Transverse colon (tissue), 4 donors: ENCODE data around the gene KDM2B. TPM values are rescaled to one million over a fixed set of nuclear protein-coding genes. Genes with fewer than 3 reads are reported as not detected.

Source experiments
- DNase-seq: peaks from one replicate; pipeline ENCODE4 v3.0.0-alpha.2; 2019
- H3K27ac ChIP-seq, 4 donors: fragments of 200-600 bp; sonication (generic); 2 replicates each; pipeline ENCODE4 v1.5.1; 2016 to 2018; ENCODE audit warnings: inconsistent platforms in 4 of 4
- H3K27me3 ChIP-seq: fragments of 200-600 bp; sonication (generic); 2 replicates; pipeline ENCODE4 v1.5.1; 2017; ENCODE audit warnings: inconsistent platforms
- H3K36me3 ChIP-seq, 4 donors: fragments of 200-600 bp; sonication (generic); 2 replicates each; pipeline ENCODE4 v1.5.1; 2017 to 2019; ENCODE audit warnings: inconsistent platforms in 4 of 4
- H3K4me1 ChIP-seq, 4 donors: fragments of 200-600 bp; sonication (generic); 2 replicates each; pipeline ENCODE4 v1.5.1; 2017 to 2020; ENCODE audit warnings: inconsistent platforms in 4 of 4
- H3K4me3 ChIP-seq, 4 donors: fragments of 200-600 bp; sonication (generic); 1 replicate in 1 of 4; 2 replicates in 3 of 4; pipeline versions ENCODE4 v1.5.1 to v1.6.1; 2017 to 2019; ENCODE audit warnings: inconsistent platforms in 4 of 4
- H3K9me3 ChIP-seq, 2 donors: fragments of 200-600 bp; sonication (generic); 2 replicates each; pipeline ENCODE4 v1.5.1; 2017 to 2019; ENCODE audit warnings: inconsistent platforms in 2 of 2
- EP300 ChIP-seq: sonication (generic); formaldehyde crosslinking; IDR thresholded peaks from one replicate; pipeline ENCODE4 v1.6.1; 2017; ENCODE audit warnings: antibody characterized with exemption, low read depth
- POLR2A ChIP-seq: fragments of 450-650 bp; IDR thresholded peaks from one replicate; pipeline ENCODE4 v1.6.1; 2016; ENCODE audit warnings: antibody characterized with exemption, mild to moderate bottlenecking, moderate library complexity
- POLR2AphosphoS5 ChIP-seq, 3 donors: sonication (generic); formaldehyde crosslinking; IDR thresholded peaks; one replicate each; pipeline ENCODE4 v1.6.1; 2016; ENCODE audit warnings: antibody characterized with exemption in 3 of 3
- WGBS, 2 donors: methylation state at CpG; one replicate each; pipeline ENCODE4 v1.1.5; 2018; ENCODE audit warnings: low coverage in 1 of 2; 5-methylcytosine and 5-hydroxymethylcytosine counted together
- in situ Hi-C, 4 donors: fragments of 200-750 bp; cut with MboI; loops; one replicate each; pipeline versions ENCODE4 v1.15.0 to v1.15.1; 2017; ENCODE audit warnings: low sequenced_read_pairs in 3 of 4, low pct_ligation_motif_present in 1 of 4, low pct_unique_long_range_greater_than_20kb in 1 of 4
- intact Hi-C: fragments of 100-400 bp; cut with DNase I; formaldehyde crosslinking; loops from one replicate; pipeline ENCODE4 v1.15.1; 2023; ENCODE audit warnings: low total_unique reads
- total RNA-seq, 4 donors: library from RNA; depleted of rRNA; stranded (reverse); fragments of >200 nt; gene quantifications; one replicate each; pipeline ENCODE4 v1.1.0, GENCODE V29; 2016
- TF ChIP-seq, protein P1 (sequence below), 5 experiments: fragments of 200-600 bp in 3 of 5; fragments of 450-650 bp in 2 of 5; sonication (generic) in 3 of 5; IDR thresholded peaks; 1 replicate in 2 of 5; 2 replicates in 3 of 5; pipeline ENCODE4 v1.5.1; 2016 to 2017; ENCODE audit warnings: antibody characterized with exemption in 5 of 5, inconsistent platforms in 3 of 5, mild to moderate bottlenecking in 2 of 5, moderate library complexity in 1 of 5

KDM2B gene
- total RNA-seq, 4 donors from 2014 or later: 7.2 to 39.3 (median 15.2) TPM

DNA sequence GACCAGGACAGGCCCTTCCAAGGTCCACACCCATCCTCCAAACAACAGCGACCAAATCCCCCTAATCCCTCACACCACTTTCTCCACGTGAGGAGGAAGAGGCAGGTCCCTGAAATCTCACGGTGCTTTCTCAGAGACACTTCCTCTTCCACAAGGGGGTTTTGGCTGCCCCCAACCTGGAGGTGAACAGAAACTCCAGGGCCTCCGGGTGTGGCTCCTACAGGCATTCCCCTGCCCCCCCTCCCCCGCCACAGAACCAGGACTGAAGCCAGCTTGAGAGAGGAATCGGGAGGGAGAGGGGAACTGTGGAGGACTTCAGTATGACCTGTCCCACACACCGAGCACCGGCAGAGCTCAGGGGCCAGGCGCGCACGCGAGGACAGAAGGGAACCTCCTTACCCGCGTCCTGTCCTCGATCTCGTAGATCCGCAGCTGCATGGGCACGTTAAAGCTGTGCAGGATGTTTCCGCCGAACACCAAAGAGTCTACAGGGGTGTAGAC, 60.2 kb downstream of the KDM2B start:
- in situ Hi-C loops: no loop called here
- Histone ChIP-seq H3K4me1 (no peaks in the 10 kb centered on the region), H3K36me3 (no peaks in the 10 kb centered on the region), H3K9me3 (no peaks in the 10 kb centered on the region), H3K27ac (no peak overlapping the region), H3K4me3 (no peak overlapping the region), H3K27me3 (no peaks in the 10 kb centered on the region)
- intact Hi-C loops: no loop called here
- 87% methylated on average over 20 of the region's 20 CpGs; no CpG with 5 or more reads in 1 of the 2 donors for WGBS, 2 donors
- DNase-seq: no peak
- no peak for TF ChIP-seq POLR2A
- TF ChIP-seq, protein P1, sequence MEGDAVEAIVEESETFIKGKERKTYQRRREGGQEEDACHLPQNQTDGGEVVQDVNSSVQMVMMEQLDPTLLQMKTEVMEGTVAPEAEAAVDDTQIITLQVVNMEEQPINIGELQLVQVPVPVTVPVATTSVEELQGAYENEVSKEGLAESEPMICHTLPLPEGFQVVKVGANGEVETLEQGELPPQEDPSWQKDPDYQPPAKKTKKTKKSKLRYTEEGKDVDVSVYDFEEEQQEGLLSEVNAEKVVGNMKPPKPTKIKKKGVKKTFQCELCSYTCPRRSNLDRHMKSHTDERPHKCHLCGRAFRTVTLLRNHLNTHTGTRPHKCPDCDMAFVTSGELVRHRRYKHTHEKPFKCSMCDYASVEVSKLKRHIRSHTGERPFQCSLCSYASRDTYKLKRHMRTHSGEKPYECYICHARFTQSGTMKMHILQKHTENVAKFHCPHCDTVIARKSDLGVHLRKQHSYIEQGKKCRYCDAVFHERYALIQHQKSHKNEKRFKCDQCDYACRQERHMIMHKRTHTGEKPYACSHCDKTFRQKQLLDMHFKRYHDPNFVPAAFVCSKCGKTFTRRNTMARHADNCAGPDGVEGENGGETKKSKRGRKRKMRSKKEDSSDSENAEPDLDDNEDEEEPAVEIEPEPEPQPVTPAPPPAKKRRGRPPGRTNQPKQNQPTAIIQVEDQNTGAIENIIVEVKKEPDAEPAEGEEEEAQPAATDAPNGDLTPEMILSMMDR (IDR thresholded peaks at IDR 0.05): no peak
- TF ChIP-seq EP300: no peak

DNA sequence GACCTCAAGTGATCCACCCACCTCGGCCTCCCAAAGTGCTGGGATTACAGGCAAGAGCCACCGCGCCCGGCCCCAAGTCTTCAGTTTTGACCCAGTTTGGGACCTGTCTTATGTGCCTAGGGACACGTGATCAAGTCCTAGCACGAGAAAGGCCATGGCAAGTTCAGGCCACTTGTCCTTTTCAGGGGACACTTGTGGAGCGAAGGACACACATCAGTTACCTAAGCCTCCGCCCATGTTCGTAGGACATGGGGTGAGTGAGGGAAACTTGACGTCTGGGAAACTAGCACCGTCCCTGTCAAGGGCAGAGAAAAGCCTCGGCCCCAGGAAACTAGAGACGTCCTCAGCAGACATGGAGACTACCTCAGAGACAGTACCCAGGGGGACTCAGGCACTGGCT, 60.7 kb downstream of the KDM2B start:
- Histone ChIP-seq H3K4me1 (no peaks in the 10 kb centered on the region), H3K27me3 (no peaks in the 10 kb centered on the region), H3K9me3 (no peaks in the 10 kb centered on the region), H3K4me3 (no peak overlapping the region), H3K36me3 (no peaks in the 10 kb centered on the region), H3K27ac (no peak overlapping the region)
- TF ChIP-seq POLR2A (no peak), POLR2AphosphoS5 (IDR thresholded peaks at IDR 0.05) (no peak), EP300 (no peak)
- in situ Hi-C loops: no loop called here
- 93% methylated on average over 13 of the region's 13 CpGs; no CpG with 5 or more reads in 1 of the 2 donors for WGBS, 2 donors
- DNase-seq: no peak
- intact Hi-C loops: no loop called here

DNA sequence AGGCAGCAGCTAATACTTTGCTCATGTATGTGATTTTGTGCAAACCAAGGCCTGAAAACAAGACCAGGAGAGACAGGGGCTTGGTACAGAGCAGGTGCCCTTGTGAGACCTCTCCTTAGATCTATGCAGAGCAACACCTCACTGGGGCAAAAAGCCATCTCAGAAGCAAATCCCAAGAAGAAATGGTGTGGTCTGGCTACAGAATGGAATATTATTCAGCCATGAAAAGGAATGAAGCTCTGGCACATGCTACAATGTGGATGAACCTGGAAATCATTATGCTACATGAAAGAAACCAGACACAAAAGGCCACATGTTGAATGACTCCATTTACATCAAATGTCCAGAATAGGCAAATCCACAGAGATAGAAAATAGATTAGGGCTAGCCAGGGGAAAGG, 61.6 kb downstream of the KDM2B start:
- Histone ChIP-seq H3K9me3 (no peaks in the 10 kb centered on the region), H3K27ac (no peak overlapping the region), H3K36me3 (no peaks in the 10 kb centered on the region), H3K27me3 (no peaks in the 10 kb centered on the region), H3K4me3 (no peak overlapping the region), H3K4me1 (no peaks in the 10 kb centered on the region)
- no peak for DNase-seq
- in situ Hi-C loops (no loop called here), intact Hi-C loops (no loop called here)
- no peak for TF ChIP-seq POLR2AphosphoS5 (IDR thresholded peaks at IDR 0.05)

DNA sequence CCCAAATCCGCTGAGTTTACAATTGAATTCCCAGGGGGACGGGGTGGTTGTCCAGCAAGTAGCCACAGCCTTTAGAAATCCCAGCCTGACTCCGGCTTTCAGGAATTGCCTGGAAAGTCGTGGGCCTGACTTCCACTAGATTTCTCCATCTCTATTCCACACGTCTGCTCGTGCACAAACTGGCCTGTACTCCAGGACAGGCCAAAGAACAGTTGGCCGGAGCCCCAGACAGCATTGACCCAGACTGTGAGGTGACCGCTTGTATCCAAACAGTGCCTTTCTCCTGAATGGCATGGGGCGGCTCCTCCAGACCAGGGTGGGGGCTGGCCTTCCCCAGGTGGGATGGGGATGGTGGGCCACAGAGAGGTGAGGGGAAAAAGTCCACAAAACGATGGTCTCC, 62.2 kb downstream of the KDM2B start:
- no peak overlapping the region for H3K4me3 ChIP-seq
- H3K4me1 ChIP-seq: no peaks in the 10 kb centered on the region
- H3K9me3 ChIP-seq: no peaks in the 10 kb centered on the region
- no peak for DNase-seq
- H3K27ac ChIP-seq: no peak overlapping the region
- TF ChIP-seq EP300 (no peak), POLR2AphosphoS5 (IDR thresholded peaks at IDR 0.05) (no peak), POLR2A (no peak)
- TF ChIP-seq, protein P1 (IDR thresholded peaks at IDR 0.05): no peak
- no peaks in the 10 kb centered on the region for H3K36me3 ChIP-seq
- intact Hi-C loops: no loop called here
- 92% methylated on average over 10 of the region's 10 CpGs; no CpG with 5 or more reads in 1 of the 2 donors for WGBS, 2 donors
- H3K27me3 ChIP-seq: no peaks in the 10 kb centered on the region
- in situ Hi-C loops: no loop called here

DNA sequence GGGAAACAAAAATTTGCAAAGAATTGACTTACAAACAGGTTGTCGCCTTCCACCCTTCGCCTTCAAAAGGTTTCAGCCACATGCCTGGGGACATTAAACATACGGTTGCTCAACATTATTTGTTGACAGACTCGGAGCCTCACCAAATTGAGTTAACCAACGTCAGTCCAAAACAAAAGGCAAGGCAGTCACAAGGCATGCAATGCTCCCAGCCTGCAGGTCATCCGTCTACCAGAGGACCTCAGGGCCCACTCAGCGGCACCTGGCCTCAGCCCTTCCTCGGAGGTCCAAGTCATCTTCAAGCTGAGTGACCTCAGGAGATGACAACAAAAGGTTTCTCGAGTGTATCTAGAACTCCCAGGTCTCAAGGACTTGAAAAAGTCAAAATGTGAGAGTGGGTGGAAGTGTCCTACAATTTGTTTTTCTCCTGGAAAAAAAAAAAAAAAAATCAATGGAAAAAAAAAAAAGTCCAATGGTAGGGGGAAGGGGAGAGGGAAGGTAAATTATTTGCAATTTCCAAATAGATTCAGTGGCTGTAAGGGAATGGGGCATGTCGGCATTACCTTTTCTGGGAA, 64.3 kb downstream of the KDM2B start:
- Histone ChIP-seq H3K9me3 (no peaks in the 10 kb centered on the region), H3K36me3 (no peaks in the 10 kb centered on the region), H3K27me3 (no peaks in the 10 kb centered on the region), H3K4me3 (no peak overlapping the region), H3K27ac (no peak overlapping the region), H3K4me1 (no peaks in the 10 kb centered on the region)
- 91 to 92% methylated on average over 7 to 10 of the region's 10 CpGs for WGBS, 2 donors
- in situ Hi-C loops (no loop called here), intact Hi-C loops (no loop called here)
- TF ChIP-seq POLR2AphosphoS5 (IDR thresholded peaks at IDR 0.05) (no peak), EP300 (no peak), POLR2A (no peak)
- TF ChIP-seq, protein P1 (IDR thresholded peaks at IDR 0.05): no peak
- no peak for DNase-seq
